NCI-H187 (cell line): Measurements from ENCODE around the gene FGG.

Experiments used
- DNase-seq, 2 experiments: peaks; one replicate each; lab custom pipeline; 2025; lab: John Stamatoyannopoulos, UW

Gene FGG

DNA sequence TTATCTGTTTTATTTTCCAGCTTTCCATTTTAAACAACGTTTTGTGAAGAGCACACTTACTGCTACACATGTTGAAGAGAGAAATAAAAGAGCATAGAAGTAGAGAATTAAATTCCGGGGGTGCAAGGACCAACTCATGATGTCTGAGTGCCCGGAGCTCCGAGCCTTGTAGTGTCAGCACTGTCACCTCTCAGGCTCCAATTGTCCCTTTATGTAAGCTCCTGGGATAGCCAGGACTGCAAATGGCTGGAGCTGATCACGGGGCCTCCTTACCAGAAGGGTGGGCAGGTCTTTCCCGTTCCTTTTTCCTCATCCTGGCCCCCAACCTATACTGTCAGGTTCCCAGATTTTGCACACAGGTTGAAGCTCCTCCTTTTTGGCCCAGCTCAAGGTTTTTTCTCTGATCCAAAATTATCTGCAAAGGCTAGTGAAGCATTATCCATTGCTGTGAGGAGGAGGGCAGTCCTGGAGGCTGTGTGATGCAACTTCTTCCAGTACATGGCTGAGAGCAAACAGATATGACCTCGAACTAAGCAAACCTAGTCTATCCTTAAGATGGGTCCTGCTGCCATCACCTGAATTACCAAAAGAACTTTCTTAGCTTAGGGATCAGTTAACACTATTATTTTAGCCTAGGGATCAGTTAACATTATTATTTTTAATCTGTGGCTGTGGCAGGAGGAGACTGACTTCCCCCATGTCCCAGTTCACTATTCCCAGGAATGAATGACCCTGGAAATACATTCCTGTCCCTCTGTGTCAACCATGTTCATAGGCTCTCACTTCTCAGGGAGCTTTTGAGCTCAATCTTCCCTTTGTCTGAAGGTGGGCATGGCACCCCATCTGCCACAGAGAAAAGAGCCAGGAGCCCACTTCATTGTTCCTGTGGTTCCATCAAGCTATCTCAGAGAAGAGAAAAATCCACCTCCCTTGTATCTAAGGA lies at the start of gene FGG:
FGG (minus strand) TSS at position 185 of the 943 bp plus-strand sequence; CDS start at position 138, 47 bp downstream.
- DNase-seq, result no peak

GRCh38 chr4:154660052-154660451 lies 47.6 kb upstream of the FGG start:
- DNase-seq, result no peak

DNA sequence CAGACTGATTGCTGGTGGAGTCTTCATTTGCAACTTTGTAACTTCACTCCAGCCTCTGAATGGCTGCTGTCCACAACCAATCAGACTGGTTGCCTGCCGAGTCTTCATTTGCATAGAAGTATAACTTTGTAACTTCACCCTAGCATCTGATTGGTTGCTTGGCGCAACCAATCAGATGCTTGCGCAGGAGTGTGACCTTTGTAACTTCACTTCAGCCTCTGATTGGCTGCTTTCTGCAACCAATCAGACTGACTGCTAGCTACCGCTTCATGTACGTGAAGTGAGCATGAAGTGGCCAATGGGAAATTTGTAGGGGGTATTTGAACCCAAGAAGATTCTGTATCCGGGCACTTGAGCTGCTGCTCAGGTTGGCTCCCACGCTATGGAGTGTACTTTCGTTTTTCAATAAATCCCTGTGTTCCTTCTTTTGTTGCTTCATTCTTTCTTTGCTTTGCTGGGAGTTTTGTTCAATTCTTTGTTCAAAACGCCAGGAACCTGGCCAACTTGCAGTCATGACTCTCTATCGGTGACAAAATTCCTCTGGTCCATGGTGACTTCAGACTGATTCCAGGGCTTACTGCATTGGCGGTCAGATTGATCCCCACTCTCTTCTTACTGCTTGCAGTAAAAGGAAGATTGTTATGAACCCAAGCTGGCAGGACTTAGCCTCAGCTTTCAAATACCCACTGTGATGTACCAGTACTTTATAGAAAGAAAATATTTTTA lies 46.4 kb upstream of the FGG start:
- DNase-seq, result no peak

DNA sequence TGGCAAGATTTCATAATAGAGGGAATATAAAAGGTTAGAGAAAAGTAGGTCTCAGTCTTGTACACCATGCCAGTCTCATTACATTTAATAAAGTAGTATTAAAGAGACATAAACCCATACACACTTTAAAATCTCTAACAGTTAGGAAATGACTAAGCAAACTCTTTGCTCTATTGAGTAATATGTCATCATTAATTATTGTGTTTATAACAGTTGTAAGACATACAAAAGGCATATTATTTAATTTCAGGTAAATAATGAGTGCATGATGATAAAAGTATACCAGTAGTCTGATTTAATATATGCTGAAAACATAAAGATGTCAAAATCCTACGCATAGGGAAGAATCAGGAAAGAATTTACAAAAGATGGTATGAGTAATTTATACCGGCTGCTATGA lies 31.0 kb upstream of the FGG start:
- DNase-seq, result no peak

- no peak for DNase-seq
Observed at GRCh38 chr4:154642373-154643009, 30.0 kb upstream of the FGG start.

- DNase-seq, result no peak
Observed at GRCh38 chr4:154640999-154641398, 28.5 kb upstream of the FGG start.

DNA sequence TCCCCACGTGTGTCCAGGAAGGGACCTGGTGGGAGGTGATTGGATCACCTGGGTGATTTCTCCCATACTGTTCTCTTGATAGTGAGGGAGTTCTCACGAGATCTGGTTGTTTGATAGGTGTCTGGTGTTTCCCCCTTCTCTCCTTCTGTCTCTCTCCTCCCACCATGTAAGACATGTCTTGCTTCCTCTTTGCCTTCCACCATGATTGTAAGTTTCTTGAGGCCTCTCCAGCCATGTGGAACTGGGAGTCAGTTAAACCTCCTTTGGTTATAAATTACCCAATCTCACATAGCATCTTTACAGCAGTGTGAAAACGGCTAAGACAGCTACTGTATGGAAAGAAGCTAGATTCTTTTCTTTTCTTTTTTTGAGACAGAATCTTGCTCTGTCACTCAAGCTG lies 21.6 kb upstream of the FGG start:
- no peak for DNase-seq

DNA sequence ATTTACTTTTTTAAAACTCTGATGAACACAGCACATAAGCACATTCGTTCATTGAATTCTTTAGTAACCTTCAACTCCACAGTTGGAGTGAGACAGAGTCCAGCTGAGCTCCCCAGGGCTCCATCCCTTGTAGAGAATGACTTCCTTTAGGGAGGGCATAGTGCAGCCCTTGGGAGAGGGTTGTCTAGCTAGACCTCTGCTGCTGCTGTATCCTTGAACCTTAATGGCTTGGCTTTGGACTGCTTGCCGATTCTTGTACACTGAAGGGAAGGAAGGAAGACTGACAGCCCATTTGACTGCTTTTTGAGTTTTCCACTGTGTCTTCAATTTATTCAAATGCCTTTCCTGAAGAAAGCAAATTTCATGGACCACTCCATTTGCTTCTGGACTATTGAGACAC lies 19.4 kb upstream of the FGG start:
- no peak for DNase-seq

DNA sequence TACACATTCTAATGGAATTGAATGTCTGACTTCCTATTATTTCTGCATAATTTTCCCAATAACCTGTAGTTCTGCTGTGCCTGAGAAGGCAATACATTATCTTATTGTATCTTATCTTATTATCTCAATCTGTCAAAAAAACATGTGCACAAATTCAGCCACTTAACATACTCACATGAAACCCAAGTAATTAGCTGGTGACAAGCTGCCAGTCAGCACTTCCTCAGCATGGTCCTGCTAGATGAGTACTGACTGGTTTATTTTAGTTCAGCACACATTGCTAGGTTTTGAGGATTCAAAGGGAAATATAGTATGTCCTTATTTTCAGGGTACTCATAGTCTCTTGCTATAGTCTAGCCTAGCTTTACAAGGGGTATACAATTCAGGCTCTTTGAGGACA lies 17.9 kb upstream of the FGG start:
- no peak for DNase-seq

DNA sequence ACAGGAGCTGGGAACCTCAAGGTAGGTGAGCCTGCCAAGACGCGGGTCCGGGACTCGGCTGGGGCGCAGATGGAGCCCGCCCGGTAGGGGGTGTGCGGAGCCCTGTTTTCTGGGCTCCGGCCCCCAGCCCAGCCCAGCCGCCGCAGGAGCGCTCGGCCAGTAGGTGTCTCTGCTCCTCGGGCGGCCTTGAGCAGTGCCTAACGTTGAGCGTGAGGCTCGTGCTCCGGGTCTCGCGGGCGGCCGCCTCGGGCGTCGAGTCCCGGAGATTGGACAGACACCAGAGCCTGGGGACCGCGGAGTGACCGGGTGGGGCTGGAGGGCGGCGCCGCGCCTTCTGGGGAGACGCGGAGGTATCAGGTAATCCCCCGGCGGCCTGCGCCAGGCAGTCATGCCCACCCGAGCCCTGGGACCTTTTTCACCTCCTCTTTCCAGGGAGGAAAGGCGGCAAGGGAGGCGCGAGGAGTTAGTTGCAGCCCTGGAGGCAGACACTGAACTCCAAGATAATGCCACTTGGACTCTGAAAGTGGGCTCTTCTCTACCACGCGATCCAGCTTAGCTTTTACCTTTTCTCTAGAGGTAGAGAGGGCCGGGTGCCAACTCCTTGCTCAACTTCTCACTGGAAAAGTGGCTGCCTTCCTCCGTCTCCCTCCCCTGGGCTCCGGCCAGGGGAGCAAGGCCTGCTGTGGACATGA lies 14.5 kb upstream of the FGG start:
- no peak for DNase-seq

- no peak for DNase-seq
Observed at GRCh38 chr4:154625971-154626370, 13.5 kb upstream of the FGG start.

DNA sequence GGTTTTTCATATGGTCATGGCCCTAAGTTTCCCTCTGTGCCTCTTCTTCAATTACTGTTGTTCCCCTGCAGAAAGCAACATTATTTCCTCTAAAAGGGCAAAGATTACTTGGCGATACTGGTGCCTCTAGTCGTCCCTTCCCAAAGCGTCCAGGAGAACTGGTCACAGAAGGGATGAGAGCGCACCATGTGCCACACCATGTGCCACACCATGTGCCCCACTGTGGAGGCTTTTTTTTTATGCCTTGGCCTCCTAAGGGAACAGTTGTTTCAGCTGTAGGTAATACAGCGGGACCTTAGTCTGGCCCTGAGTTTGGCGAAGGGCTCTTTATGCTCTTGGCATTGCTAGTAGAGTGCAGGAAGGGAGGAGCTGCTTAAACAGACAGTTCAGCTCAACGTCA lies 11.5 kb upstream of the FGG start:
- DNase-seq, result no peak

DNA sequence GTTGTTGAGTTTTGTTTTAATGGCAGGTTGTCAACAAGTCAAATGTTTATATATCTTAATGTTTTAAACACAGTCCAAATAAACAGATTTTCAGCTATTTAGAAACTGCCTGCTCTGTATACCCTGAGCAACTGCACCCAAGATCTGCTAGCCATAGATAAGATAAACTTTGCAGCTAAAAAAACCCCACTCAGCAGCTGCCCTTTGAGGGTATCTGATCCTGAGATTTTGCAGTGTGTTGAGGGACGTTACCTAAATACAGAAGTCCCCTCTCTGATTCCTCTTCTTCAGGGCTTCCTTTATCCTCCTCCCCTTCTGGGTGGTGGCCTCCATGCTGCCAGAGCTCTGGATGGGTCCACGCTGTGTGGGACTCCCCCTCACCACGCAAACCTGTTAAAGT lies 11.0 kb upstream of the FGG start:
- DNase-seq, result no peak

- no peak for DNase-seq
Observed at GRCh38 chr4:154622598-154622997, 10.1 kb upstream of the FGG start.

DNA sequence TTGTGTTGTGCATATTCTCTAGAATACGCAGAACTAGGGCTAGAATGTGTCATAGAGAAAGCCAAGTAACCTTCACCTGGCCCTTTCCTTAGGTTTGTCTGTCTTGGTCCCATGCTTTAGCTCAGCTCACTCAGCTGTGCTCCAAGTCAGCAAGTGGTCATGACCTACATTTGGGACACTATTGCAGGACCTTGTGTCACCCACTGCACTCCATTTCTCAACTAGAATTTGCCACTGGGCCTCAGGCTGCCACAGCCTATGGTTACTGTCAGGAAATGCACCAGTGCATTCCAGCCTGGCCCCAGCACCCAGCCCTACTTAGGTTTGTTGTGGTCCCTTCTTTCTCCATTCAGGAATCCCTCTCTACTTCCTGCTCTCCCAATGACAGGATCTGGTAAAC lies 7.7 kb upstream of the FGG start:
- no peak for DNase-seq

DNA sequence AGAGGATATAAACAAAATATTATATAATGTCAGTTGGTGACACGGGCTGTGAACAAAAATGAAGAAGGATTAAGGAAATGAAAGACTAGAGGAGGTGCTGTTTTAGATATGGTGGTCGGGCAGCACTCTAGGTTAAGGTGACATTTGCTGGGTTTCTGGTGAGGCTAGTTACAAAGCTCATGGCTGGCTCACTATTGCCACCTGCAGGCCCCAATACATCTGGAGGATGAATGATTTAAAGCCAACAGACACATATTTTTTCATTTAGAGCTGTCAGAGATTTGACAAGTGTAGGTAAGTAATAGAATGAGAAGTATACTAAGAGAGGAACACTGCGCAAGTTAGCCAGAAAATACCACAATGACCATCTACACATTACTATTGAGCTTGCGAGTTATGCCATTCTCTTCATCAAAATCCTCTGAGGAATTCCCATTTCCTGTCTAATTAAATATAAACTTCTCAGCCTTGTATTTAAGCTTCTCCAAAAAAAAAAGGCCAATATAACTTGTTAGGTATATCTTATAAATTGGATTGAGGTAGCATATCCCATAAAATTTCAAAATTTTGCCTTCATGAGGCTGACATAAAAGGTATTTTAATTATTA lies 6.4 kb upstream of the FGG start:
- DNase-seq, result no peak

- no peak for DNase-seq
Observed at GRCh38 chr4:154617820-154618317, 5.4 kb upstream of the FGG start.

DNA sequence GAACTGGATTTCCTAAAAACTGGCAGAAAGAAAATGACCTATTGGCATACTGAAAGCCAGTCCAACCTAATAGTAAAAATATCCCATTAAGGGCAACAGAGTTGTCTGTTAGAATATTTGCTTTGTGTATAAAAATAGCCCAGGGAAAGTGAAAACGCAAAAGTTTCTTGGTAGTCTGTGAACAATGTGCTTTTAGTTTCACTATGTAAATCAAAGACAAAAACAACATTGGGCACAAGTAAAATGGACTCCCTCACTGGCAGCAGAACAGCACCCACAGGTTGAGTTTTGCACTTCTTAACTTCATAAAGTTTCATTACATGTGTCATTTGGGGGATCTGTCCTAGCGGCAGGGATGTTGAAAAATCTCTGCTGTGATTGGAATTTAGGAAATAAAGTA lies 4.3 kb upstream of the FGG start:
- no peak for DNase-seq

GRCh38 chr4:154616287-154616686 lies 3.8 kb upstream of the FGG start:
- DNase-seq, result no peak

DNA sequence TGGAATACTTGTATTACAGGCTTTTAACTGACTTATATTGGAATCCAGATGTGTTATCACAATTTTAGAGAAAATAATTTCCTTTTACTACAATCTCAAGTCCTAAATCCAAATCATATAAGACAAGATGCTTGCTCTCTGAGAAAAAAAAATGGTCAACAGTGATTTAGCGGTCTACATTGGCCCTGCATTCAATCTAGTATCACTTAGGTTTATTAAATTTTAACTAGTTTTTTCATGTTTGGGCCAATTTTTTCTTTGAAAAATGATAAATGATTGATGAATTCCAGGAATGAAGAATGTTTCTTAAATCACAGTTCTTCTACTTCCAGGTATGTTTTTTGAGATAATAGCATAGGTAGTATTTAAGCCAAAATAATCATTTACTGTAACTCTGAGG lies 2.8 kb upstream of the FGG start:
- DNase-seq, result no peak

DNA sequence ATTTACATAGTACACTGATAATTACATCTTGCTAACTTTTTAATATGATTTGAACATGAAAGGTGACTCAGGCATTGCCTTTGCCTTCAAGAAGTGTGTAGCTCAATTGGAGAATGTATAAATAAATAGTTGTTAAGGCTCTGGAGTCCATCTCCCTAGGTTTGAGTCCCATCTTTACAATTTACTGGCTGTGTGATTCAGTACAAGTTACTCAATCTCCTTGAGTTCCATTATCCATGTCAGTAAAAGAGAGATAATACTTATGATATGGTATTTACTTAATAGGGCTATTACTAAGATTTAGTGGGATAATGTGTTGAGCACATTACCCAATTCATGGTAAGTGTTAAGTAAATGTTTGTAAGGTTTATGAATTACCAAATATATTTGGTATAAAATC lies 1.9 kb upstream of the FGG start:
- DNase-seq, result no peak

DNA sequence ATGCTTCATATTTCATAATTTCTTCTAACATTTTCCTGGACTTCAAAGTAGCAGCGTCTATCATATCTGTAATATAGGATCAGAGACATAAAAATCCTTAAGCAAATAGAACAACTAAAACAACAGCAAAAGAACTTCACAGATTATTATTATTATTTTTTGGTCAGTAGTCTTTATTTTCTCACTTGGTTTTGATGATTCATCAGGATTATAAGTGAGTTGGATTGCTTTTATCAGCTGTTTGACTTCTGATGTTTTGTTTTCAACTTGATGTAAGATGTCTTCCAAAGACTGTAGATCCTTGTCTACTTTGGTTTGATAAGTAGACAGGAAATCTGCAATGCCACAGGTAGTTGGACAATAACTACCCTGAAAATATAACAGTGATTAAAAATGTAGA lies 623 bp downstream of the FGG start:
- no peak for DNase-seq
